DMS153 (cell line): ENCODE data around the gene GNAZ.

Experiments
- DNase-seq: peaks from one replicate; lab custom pipeline; 2025; lab: John Stamatoyannopoulos, UW

The GNAZ gene

DNA sequence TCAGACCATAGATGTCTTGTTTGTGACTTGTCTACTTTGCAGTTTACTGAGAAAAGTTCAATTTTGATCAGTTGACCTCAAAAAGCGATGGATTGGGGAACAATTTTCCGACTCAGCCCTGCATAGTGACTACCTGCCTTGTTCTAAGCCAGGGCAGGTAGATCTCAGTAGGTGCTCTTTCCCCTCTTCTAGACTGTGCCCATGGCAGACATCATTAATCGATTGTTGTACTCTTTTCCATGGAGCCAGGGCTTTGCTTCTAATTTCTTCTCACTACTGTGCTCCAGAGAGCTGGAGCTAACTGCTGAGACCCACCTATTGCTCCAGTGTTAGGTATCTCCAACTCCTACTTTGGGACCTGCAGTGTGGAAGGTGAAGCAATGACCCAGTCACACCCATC is 84.8 kb downstream of the GNAZ start:
- DNase-seq: no peak

DNA sequence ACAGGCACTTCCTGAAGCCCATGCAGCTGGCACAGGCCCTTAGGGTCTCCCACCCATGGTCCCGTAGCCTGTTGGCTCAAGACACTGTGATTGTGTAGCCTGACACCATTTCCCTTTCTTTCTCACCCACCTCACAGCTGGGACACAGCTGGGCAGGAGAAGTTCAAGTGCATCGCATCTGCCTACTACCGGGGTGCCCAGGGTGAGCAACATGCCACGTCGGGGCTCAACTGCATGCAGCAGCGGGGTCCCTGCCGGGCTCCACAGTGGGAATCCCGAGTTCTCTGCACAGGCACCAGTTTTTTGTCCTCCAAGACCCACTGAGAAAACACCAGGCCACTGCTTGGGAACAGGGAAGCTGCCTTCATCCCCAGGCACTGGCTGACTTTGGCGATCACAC is 85.5 kb downstream of the GNAZ start:
- no peak for DNase-seq

- DNase-seq: no peak
Observed at GRCh38 chr22:23156286-23156685, 86.0 kb downstream of the GNAZ start.

DNA sequence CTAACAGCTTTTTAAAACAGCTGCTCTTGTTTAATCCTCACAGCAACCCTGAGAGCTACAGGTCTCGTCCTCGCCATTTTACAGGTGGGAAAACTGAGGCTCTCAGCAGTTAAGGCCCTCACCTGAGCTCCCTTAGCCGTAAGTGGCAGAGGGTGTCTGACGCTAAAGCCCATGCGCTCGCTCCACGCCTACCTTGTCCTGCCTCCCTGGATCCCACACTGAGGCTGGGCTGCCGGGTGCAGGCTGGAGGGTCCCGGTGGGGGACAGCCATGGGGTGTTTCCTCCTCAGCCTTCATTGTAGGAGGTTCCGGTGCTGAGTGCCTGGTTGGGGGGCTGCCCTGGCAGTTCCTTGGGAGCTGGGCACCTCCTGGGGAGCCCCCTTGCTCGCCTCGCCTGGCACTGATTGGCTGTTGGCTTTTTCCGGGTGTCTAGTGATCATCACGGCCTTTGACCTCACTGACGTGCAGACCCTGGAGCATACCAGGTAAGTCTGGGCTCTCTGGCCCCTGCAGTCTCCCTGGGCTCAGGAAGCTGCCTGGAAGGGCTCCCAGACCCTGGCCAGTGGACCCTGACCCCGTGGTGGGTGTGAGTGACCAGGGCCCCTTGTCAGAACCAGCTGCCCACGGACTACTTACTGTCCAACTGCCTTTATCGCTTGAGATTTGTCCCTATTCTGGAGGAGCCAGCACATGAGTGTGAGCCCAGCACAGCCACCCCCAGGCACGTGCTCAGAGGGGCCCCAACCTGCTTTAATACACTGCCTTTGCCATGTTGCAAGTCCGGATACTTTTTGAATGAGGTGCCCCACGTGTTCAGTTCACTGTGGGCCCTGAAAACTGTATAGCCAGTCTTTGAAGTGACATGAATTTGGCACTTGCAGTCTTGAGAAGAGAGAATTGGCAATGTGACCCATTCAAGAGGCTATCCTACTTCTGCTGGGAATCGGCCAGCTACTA is 87.5 kb downstream of the GNAZ start:
- no peak for DNase-seq

- no peak for DNase-seq
Observed at GRCh38 chr22:23158516-23159290, 88.4 kb downstream of the GNAZ start.

DNA sequence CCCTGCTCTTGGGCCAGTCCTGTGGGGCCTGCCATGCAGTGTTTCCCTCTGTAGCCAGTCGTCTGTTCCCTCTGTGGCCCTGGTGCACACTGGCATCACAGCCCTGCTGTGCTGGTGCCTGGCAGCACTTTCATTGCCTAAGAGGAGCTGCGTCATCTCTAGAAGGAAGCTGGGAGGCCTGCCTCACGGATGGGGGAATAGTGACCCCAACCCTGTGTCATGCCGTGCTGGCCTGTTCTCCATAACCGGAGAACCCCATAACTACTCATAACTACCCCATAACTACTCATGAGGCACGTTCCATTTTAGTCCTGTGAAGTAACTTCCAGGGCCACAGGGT is 88.9 kb downstream of the GNAZ start:
- DNase-seq: no peak

- DNase-seq: no peak
Observed at GRCh38 chr22:23161029-23161428, 90.7 kb downstream of the GNAZ start.

GRCh38 chr22:23161574-23161973 is 91.3 kb downstream of the GNAZ start:
- no peak for DNase-seq

DNA sequence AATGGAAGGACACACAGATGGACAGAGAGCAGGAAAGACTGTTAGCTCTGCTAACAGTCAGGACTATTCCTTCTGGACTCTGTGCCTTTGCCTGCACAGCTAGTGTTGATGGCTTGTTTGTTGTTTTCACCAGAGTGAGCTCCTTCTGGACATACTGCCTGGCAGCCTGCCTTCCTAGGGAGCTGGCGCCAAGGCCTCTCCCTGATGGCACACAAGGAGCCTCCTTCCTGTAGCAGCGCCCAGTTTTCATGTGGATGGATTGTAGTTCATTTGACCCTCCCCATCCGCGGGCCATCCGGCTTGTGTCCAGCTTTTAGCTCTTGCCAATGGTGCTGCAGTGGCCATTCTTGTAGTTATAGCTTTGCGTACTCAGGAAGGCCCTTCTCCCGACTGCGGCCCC is 93.3 kb downstream of the GNAZ start:
- no peak for DNase-seq

DNA sequence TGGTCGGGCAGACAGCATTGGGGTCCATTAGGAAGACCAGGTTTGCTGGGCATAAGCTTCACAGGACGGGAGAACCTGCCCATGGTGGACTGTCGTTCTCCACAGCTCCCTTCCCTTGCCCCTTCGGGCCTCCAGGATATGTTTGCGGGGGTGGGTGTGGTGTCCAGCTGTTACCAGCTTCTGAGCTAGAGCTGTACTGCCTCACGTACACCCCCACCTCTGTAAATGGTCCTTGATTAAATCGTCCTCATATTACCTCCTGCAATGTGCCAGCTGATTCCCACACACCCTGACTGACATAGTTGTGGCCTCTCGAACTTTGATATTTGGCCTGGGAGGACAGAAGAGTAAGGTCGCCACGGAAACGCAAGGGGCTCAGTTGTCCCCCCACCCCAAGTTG is 93.8 kb downstream of the GNAZ start:
- DNase-seq: no peak

DNA sequence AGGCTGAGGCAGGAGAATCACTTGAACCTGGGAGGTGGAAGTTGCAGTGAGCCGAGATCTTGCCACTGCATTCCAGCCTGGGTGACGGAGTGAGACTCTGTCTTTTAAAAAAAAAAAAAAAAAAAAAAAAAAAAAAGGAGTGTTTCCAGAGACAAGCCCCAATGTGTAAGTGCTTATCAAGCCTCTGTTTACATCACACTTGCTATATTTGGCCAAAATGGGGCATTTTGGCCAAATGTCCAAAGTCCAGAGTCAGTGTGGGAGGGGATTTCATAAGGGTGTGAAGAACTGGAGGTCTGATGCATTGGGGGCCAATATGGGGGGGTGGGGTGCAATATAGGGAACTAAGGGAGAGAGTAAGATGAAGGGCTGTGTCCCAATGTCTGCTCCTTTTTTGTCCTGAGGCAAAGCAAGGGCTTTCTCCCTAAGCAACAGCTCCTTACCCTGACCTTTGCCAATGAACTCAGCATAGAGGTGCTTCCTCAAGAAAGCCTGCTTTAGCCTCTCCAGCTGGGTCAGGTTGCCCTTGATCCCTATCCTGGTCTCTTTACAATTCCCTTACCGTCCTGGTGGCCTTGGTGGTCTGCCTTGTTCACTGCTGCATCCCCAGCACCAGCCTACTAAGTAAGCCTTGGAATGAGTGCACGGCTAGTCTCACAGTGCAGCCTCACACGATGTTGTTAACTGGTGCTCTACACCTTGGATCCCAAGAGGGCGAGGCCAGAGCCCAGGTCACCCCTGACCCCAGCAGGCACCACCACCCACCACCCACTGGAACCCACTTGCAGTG is 95.9 kb downstream of the GNAZ start:
- DNase-seq: no peak

- no peak for DNase-seq
Observed at GRCh38 chr22:23166841-23167616, 96.7 kb downstream of the GNAZ start.

DNA sequence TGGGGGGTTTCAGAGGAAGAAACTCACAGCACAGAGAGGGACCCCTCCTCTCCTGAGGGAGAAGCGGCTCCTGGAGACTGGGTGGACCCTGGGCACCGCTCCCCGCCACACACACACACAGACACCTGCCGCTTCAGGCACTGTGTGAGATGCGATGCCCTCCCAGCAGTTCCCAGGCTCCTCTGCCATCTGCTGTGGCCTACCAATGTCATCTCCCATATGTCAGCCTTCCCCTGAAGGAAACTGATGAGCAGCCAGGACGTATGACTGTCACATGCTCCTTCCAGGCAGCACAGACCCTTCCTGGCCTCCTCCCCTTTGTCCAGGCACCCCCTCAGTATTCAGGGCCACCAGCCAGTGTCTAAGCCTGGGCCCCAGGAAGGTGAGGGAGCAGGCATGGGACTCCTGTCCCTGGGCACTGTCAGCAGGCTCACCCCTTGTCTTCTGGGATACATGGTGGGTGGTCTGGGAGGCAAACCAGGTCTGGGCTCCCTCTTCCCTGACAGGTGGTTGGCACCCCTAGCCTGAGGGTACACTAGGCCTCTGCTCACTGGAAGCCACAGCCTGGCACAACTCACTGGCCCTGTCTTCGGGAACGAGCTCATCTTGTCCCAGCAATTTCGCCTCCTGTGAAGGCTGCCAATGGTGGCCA is 98.2 kb downstream of the GNAZ start:
- no peak for DNase-seq

- DNase-seq: no peak
Observed at GRCh38 chr22:23169043-23169406, 98.7 kb downstream of the GNAZ start.
